ENCODE data around the gene CD37. TPM values are rescaled to one million over a fixed set of nuclear protein-coding genes. Genes with fewer than 3 reads are reported as not detected.
"Not testable (repeated sequence)": the region's sequence is repeated elsewhere in the genome, so short reads cannot be mapped to it uniquely, and the experiment has no call there.

CD37 gene
- total and polyA plus RNA-seq, 2 experiments from 2014 or later = 106 TPM; not detected in 1

DNA sequence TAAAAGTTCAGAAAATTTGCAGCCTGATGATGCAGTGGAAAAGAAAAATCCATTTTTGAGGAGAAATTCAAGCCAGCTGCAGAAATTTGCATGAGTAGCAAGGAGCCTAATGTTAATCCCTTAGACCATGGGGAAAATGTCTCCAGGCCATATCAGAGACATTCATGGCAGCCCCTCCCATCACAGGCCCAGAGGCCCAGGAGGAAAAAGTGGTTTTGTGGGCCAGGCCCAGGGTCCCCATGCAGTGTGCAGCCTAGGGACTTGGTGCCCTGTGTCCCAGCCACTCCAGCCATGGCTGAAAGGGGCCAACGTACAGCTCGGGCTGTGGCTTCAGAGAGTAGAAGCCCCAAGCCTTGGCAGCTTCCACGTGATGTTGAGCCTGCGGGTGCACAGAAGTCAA lies 47.0 kb upstream of the CD37 start:
- H3K4me3 Mint-ChIP-seq, ATAC-seq: not testable (repeated sequence)
- peaks cover 11% of the 10 kb centered on the region for H3K9me3 Mint-ChIP-seq

DNA sequence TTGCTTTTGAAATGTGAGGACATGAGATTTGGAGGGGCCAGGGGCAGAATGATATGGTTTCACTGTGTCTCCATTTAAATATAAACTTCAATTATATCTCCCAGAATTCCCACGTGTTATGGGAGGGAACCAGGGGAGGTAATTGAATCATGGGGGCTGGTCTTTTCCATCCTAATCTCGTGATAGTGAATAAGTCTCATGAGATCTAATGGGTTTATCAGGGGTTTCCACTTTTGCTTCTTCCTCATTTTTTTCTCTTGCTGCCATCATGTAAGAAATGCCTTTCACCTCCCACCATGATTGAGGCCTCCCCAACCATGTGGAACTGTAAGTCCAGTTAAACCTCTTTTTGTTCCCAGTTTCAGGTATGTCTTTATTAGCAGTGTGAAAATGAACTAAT lies 45.9 kb upstream of the CD37 start:
- not testable (repeated sequence) for H3K4me3 Mint-ChIP-seq; H3K27me3 Mint-ChIP-seq (ENCODE audit: insufficient read depth, low read depth, poor library complexity); H3K27ac Mint-ChIP-seq; H3F3A ChIP-seq (replicated peaks; ENCODE audit: low read depth); H4K20me1 ChIP-seq (replicated peaks; ENCODE audit: insufficient read depth); ATAC-seq; H3K27ac ChIP-seq (ENCODE audit: low read depth); H3K4me2 ChIP-seq; H3K4me3 ChIP-seq; H3K4me1 ChIP-seq (ENCODE audit: insufficient read depth); H2AFZ ChIP-seq; H3K27me3 ChIP-seq (ENCODE audit: insufficient read depth); H3K36me3 ChIP-seq (ENCODE audit: insufficient read depth); H3K79me2 ChIP-seq (replicated peaks; ENCODE audit: insufficient read depth); H3K4me1 Mint-ChIP-seq; H3K9me2 ChIP-seq (ENCODE audit: insufficient read depth); DNase-seq (ENCODE audit: low spot score); H3K36me3 Mint-ChIP-seq (ENCODE audit: low read depth)
- peaks cover 11% of the 10 kb centered on the region for H3K9me3 Mint-ChIP-seq

More for the DNA sequence above, 47.0 kb upstream of the CD37 start:
- H3K4me1 ChIP-seq (ENCODE audit: insufficient read depth); H3K27ac Mint-ChIP-seq; H3K4me3 ChIP-seq; H2AFZ ChIP-seq; H3F3A ChIP-seq (replicated peaks; ENCODE audit: low read depth); H4K20me1 ChIP-seq (replicated peaks; ENCODE audit: insufficient read depth); H3K4me2 ChIP-seq; H3K27me3 ChIP-seq (ENCODE audit: insufficient read depth); H3K36me3 ChIP-seq (ENCODE audit: insufficient read depth); H3K9me2 ChIP-seq (ENCODE audit: insufficient read depth); H3K36me3 Mint-ChIP-seq (ENCODE audit: low read depth); H3K79me2 ChIP-seq (replicated peaks; ENCODE audit: insufficient read depth); H3K27ac ChIP-seq (ENCODE audit: low read depth); H3K4me1 Mint-ChIP-seq; H3K27me3 Mint-ChIP-seq (ENCODE audit: insufficient read depth, low read depth, poor library complexity); DNase-seq (ENCODE audit: low spot score): not testable (repeated sequence)

DNA sequence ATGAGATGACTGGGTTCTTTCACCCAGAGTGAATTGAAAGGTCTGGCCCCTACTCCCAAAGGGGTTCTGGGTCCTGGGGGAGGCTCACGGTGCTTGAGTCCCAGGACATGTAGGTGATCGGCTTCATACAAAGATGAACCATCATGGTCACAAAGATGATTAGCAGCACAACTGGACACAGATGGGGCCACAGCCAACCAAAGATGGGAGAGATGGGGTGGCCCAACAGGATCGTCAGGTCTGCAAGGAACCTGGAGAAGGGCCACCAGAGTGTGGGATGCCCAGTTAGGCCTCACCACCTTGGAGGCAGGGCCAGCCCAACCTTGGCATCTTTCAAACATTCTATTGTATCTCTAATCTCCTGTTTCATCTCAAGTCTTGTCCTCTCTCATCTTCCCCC lies 44.7 kb upstream of the CD37 start:
- Histone ChIP-seq H3K9me2 (ENCODE audit: insufficient read depth) (no peaks in the 10 kb centered on the region), H3K36me3 (ENCODE audit: insufficient read depth) (0 out of 2 replicates have a peak, but pooled peaks cover 3% of the 10 kb centered on the region), H2AFZ (no peak overlapping the region), H3F3A (replicated peaks; ENCODE audit: low read depth) (no peaks in the 10 kb centered on the region), H3K27ac (ENCODE audit: low read depth) (no peak overlapping the region), H4K20me1 (replicated peaks; ENCODE audit: insufficient read depth) (no peaks in the 10 kb centered on the region), H3K27me3 (ENCODE audit: insufficient read depth) (no peaks in the 10 kb centered on the region), H3K79me2 (replicated peaks; ENCODE audit: insufficient read depth) (no peaks in the 10 kb centered on the region), H3K4me1 (ENCODE audit: insufficient read depth) (no peaks in the 10 kb centered on the region), H3K4me3 (no peak overlapping the region), H3K4me2 (no peak overlapping the region)
- peaks cover 11% of the 10 kb centered on the region for H3K9me3 Mint-ChIP-seq
- ATAC-seq = no peak
- no peak overlapping the region for H3K27ac Mint-ChIP-seq
- no peaks in the 10 kb centered on the region for H3K4me1 Mint-ChIP-seq
- peaks cover 5% of the 10 kb centered on the region; the same call in 2 of the 3 replicates for H3K36me3 Mint-ChIP-seq (ENCODE audit: low read depth)
- H3K27me3 Mint-ChIP-seq (ENCODE audit: insufficient read depth, low read depth, poor library complexity) = no peaks in the 10 kb centered on the region
- no peak for DNase-seq (ENCODE audit: low spot score)
- H3K4me3 Mint-ChIP-seq = no peak overlapping the region
- TF ChIP-seq JUNB (IDR thresholded peaks at IDR 0.05; ENCODE audit: unreplicated experiment) (no peak), STAT1 (IDR thresholded peaks at IDR 0.05; ENCODE audit: unreplicated experiment) (no peak), ZNF114 (CRISPR knock-in tag; IDR thresholded peaks at IDR 0.05) (no peak), NANOG (IDR thresholded peaks at IDR 0.05; ENCODE audit: borderline replicate concordance) (no peak), CREB1 (CRISPR knock-in tag; IDR thresholded peaks at IDR 0.05; ENCODE audit: low read depth) (no peak), EZH2phosphoT487 (IDR thresholded peaks at IDR 0.05; ENCODE audit: unreplicated experiment) (no peak)
- TF ChIP-seq, protein P1, sequence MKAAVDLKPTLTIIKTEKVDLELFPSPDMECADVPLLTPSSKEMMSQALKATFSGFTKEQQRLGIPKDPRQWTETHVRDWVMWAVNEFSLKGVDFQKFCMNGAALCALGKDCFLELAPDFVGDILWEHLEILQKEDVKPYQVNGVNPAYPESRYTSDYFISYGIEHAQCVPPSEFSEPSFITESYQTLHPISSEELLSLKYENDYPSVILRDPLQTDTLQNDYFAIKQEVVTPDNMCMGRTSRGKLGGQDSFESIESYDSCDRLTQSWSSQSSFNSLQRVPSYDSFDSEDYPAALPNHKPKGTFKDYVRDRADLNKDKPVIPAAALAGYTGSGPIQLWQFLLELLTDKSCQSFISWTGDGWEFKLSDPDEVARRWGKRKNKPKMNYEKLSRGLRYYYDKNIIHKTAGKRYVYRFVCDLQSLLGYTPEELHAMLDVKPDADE (IDR thresholded peaks at IDR 0.05) = no peak
- TF ChIP-seq, protein P2, sequence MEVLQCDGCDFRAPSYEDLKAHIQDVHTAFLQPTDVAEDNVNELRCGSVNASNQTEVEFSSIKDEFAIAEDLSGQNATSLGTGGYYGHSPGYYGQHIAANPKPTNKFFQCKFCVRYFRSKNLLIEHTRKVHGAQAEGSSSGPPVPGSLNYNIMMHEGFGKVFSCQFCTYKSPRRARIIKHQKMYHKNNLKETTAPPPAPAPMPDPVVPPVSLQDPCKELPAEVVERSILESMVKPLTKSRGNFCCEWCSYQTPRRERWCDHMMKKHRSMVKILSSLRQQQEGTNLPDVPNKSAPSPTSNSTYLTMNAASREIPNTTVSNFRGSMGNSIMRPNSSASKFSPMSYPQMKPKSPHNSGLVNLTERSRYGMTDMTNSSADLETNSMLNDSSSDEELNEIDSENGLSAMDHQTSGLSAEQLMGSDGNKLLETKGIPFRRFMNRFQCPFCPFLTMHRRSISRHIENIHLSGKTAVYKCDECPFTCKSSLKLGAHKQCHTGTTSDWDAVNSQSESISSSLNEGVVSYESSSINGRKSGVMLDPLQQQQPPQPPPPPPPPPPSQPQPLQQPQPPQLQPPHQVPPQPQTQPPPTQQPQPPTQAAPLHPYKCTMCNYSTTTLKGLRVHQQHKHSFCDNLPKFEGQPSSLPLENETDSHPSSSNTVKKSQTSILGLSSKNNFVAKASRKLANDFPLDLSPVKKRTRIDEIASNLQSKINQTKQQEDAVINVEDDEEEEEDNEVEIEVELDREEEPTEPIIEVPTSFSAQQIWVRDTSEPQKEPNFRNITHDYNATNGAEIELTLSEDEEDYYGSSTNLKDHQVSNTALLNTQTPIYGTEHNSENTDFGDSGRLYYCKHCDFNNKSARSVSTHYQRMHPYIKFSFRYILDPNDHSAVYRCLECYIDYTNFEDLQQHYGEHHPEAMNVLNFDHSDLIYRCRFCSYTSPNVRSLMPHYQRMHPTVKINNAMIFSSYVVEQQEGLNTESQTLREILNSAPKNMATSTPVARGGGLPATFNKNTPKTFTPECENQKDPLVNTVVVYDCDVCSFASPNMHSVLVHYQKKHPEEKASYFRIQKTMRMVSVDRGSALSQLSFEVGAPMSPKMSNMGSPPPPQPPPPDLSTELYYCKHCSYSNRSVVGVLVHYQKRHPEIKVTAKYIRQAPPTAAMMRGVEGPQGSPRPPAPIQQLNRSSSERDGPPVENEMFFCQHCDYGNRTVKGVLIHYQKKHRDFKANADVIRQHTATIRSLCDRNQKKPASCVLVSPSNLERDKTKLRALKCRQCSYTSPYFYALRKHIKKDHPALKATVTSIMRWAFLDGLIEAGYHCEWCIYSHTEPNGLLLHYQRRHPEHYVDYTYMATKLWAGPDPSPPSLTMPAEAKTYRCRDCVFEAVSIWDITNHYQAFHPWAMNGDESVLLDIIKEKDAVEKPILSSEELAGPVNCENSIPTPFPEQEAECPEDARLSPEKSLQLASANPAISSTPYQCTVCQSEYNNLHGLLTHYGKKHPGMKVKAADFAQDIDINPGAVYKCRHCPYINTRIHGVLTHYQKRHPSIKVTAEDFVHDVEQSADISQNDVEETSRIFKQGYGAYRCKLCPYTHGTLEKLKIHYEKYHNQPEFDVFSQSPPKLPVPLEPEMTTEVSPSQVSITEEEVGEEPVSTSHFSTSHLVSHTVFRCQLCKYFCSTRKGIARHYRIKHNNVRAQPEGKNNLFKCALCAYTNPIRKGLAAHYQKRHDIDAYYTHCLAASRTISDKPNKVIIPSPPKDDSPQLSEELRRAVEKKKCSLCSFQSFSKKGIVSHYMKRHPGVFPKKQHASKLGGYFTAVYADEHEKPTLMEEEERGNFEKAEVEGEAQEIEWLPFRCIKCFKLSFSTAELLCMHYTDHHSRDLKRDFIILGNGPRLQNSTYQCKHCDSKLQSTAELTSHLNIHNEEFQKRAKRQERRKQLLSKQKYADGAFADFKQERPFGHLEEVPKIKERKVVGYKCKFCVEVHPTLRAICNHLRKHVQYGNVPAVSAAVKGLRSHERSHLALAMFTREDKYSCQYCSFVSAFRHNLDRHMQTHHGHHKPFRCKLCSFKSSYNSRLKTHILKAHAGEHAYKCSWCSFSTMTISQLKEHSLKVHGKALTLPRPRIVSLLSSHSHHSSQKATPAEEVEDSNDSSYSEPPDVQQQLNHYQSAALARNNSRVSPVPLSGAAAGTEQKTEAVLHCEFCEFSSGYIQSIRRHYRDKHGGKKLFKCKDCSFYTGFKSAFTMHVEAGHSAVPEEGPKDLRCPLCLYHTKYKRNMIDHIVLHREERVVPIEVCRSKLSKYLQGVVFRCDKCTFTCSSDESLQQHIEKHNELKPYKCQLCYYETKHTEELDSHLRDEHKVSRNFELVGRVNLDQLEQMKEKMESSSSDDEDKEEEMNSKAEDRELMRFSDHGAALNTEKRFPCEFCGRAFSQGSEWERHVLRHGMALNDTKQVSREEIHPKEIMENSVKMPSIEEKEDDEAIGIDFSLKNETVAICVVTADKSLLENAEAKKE (CRISPR knock-in tag; IDR thresholded peaks at IDR 0.05) = no peak

Data from GM23338 (cell line).